OCI-LY1 (cell line): ENCODE results near the gene SNTG2.

ENCODE experiments used
- EZH2 ChIP-seq: fragments of 200-600 bp; sonication (generic), shearing (Covaris generic); IDR thresholded peaks from 2 replicates; pipeline ENCODE4 v1.8.0; 2017; ENCODE audit warnings: borderline replicate concordance, mixed run types, mild to moderate bottlenecking, antibody characterized with exemption, low read length, moderate library complexity, mixed read lengths
- TF ChIP-seq, protein P1 (sequence below): fragments of 200-600 bp; sonication (generic), shearing (Covaris generic); IDR thresholded peaks from 2 replicates; pipeline ENCODE4 v1.5.1; 2017; ENCODE audit warnings: mild to moderate bottlenecking, antibody characterized with exemption, low read length, moderate library complexity, mixed read lengths

DNA sequence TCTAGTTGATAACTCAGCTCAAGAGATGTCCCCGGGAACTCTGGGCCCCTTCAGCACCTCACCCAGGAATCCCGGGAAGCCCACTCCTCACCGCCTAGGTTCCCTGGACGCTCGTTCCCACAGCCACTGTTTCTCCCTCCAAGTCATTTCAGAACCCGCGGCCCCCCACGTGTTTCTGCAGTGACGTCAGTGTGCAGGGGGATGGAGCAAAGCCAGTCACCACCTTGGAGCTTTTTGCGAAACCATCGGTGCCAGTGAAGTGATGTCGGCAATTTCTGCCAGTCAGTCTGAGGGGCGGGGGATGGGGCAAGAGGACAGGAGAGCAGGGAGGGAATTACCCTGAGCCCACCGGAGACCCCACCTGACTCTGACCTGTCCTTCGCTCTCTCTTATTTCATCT is 119.2 kb downstream of the SNTG2 start:
- TF ChIP-seq, protein P1, sequence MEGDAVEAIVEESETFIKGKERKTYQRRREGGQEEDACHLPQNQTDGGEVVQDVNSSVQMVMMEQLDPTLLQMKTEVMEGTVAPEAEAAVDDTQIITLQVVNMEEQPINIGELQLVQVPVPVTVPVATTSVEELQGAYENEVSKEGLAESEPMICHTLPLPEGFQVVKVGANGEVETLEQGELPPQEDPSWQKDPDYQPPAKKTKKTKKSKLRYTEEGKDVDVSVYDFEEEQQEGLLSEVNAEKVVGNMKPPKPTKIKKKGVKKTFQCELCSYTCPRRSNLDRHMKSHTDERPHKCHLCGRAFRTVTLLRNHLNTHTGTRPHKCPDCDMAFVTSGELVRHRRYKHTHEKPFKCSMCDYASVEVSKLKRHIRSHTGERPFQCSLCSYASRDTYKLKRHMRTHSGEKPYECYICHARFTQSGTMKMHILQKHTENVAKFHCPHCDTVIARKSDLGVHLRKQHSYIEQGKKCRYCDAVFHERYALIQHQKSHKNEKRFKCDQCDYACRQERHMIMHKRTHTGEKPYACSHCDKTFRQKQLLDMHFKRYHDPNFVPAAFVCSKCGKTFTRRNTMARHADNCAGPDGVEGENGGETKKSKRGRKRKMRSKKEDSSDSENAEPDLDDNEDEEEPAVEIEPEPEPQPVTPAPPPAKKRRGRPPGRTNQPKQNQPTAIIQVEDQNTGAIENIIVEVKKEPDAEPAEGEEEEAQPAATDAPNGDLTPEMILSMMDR = no peak
- TF ChIP-seq EZH2 = no peak
